Stromal cell of bone marrow (primary cell): ENCODE results near the gene ATP10A.
"Not testable (repeated sequence)": the region's sequence is repeated elsewhere in the genome, so short reads cannot be mapped to it uniquely, and the experiment has no call there.

ENCODE experiments used
- DNase-seq: peaks from one replicate; pipeline ENCODE4 v3.0.0-alpha.2; 2012; ENCODE audit warnings: low read depth

Gene ATP10A

DNA sequence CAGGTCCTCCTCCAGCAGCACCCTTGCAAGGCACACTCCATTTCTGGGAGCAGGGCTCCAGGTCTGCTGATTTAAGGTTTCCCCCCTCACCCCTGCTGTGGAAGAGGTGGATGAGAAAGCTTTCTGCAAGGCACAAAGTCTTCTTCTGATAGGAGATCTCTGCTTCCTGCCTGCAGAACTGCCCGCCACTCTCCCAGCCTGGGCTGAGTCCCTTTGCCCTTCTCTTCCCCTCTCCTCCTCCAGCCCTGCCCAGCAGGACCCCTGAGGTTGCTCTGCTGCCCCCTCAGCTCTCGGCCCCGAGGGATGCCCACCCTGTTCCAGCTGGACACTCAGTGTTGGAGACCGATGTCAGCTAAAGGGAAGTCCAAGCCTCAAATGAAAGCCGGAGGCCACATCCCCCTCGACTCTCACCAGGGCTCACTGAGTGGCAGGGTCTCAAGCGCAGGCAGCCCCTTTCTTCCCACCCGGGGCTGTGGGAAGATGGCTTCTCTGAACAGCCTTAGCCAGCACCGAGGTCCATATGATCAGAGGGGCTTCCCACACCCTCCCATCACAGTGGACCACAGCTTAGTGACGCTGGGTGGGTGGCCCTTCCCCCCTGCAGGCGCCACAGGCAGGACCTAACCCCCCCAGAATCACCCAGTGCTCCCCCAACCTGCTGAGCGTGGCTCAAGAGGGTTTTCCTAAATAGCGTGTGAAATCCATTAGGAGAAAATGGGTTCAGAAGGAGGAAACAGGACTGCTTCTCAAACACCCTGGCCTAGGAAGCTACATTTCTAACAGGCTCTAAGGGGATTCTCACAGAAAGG is 4.0 kb downstream of the ATP10A start:
- no peak for DNase-seq

DNA sequence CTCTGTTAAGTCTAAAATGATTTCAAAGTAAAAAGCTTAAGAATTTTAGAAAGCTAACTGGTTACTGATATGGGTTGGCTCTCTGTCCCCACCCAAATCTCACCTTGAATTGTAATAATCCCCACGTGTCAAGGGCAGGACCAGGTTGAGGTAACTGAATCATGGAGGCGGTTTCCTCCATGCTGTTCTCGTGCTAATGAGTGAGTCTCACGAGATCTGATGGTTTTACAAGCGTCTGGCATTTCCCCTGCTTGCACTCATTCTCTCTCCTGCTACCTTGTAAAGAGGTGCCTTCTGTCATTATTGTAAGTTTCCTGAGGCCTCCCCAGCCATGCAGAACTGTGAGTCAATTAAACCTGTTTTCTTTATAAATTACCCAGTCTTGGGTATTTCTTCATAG is 7.1 kb downstream of the ATP10A start:
- not testable (repeated sequence) for DNase-seq

DNA sequence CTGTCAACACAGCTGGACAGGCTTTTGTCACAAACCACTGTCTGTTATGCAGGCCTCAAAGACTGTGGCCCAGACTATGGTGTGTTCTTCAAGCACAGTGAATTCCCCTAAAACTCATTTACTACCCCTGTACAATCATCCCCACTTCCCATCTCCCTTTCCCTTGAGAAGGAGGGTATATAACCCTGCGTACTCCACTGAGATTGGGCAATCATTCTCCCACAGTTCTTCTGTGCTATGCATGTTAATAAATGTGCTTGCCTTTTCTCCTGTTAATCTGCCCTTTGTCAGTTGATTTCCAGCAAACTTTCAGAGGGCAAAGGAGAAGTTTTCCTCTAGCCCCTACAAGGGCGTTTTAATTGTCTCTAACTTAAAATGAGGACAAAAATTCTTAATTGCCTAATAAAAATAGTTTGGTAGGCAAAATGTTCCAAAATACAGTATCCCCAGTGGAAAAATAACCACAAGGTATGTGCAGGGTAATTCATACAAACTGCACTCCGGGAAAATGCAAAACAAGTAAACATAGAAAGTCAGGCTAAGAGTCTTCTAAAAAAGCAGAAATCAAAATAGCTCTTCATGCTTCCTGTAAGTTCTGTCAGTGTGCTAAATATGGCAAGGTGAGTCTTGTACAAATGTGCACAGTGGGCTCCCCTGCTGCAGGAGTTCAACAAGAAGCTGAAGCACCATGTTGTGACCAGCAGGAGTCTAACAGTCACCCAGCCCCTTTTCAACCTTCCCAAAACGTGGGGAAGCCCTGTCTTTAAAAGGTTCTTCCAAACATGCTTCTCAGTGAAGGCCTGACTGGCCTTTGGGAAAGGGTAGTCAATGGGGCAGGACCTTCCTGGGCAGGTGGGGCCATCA is 10.2 kb downstream of the ATP10A start:
- DNase-seq, result no peak

DNA sequence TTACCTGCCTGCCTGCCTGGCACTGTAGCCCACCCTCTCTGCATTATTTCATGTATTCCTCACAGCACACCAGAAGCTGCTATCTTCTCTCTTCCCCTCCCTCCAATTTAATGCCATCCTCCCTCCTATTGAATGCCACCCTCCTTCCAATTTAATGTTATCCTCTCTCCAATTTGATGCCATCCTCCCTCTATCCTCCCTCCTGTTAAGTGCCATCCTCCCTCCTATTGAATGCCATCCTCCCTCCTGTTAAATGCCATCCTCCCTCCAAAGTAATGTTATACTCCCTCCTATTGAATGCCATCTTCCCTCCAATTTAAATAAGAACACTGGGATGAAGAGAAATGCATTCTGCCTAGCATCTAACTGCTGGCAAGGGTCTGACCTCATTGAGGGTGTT is 11.1 kb downstream of the ATP10A start:
- no peak for DNase-seq

DNA sequence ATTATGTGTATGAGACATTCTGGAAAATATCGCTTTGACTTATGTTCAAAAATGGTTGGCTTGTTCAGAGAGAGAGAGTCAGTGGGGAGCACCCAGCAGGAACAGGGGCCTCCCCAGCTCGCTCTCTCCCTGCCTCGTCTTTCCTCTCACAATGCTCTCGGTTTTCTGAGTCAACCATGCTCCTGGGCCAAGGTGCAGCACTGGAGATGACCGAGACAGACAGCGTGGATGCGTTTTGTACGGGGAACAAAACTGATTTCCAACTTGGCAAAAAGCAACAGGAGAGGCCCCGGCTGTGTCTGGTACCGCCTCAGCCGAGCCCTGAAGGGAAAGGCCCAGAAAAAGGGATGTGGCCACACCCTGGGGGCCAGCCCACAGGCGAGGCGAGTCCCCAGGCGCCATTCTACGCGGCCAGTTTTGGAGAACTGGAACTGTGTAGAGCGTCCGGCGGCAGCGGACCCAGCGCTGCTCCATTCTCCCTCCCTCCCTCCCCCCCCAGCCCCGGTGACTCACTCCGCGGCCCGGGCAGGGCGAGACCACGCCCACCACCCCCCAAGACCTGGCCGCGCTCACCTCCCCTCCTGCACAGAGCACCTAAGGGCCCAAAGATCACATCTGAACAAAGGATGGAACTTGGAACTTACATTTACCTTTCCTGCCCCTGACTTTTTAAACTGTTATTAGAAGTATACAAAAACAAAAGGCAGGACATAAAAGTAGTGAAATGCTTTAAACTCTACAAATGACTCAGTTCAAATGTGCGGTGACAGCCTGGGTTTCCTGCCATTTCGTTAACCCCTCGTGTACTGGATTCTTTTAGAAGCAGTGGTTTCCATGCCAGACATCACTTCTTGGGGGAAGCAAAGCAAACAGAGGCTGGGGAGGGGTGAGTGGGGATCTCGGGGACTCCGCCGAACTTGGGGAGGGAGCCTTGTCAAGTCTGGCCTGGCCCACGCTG is 12.7 kb downstream of the ATP10A start:
- DNase-seq, result peak; percentile 69

DNA sequence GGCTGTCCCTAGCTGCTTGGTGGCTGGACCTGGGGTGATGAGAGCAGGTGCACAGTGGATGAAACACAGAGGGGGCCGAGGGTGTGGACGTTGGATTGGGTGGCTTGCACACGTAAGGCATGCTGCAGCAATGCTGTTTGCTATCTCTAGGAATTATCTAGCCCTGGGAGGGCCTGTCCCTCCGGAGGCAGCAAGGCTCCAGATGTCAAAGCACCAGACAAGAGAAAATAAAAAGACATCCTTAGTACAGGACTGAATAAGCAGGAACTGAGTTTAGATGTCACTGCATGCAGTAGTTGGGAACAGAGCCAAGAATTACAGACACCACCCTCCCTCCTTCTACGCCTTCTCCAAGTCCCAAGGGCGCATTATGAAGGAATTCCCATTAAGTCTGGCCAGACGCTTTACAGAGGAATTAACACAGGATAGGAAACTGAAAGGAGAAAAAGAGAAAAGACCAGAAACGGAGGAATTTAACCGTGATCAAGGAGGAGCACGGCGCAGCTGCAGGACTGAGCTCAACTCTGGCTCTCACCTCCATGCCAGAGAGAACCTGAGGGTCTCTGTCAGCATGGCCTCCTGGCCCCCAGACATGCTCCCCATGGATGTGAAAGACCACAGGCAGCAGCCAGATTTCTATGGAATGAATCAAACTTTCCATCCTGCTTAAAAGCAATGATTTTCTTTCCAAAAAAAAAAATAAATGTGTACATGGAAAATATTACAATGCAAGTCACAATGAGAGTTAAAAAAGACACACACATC is 13.8 kb downstream of the ATP10A start:
- DNase-seq, result peak; percentile 83

DNA sequence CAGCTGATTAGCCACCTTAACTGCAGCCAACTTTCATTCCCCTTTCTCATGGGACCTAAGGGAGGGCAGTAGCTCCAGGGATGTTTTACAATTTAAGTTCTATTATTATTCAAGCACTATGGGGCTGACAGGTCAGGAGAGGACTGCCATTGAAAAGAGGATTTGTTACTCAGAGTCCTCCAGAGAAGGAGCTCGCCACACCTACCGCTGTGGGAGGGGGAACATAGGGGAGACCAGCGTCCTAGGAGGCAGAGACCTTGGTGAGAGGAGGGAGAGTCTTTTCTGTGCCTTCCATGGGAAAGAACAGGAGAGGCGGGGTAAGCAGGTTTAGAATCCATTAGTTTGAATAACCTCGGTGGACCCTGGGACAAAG is 14.4 kb downstream of the ATP10A start:
- DNase-seq, result no peak

DNA sequence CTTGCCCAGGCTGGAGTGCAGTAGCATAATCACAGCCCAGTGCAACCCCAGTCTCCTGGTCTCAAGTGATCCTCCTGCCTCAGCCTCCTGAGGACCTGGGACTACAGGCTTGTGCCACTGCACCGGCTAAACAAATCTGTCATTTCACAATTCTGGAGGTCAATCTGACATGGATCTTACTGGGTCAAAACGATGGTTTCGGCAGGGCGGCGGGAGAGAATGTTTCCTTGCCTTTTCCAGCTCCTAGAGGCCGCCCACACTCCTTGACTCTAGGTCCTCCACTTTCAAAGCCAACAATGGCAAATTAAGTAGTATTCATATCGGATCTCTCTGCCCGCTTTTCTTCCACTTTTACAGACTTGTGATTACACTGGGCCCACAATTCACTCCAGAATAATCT is 14.8 kb downstream of the ATP10A start:
- DNase-seq, result no peak

DNA sequence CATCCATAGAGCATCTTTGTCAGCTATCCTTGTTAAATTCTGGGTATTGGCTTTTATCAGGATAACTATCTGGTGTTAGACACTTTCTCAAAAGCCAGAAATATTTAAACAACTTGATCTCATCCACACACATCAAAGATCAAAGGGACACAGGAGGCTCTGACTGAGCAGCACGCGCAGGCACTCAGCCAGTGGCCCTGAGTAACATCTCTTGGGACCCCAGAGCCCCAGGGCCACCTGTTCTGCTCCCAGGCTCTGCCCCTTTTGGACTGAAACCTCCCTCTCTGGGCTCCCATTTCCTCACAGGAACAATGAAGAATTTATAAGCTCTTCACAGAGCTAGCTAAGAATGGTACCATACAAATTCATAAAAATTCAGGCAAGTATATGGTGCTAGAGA is 16.1 kb downstream of the ATP10A start:
- DNase-seq, result no peak

DNA sequence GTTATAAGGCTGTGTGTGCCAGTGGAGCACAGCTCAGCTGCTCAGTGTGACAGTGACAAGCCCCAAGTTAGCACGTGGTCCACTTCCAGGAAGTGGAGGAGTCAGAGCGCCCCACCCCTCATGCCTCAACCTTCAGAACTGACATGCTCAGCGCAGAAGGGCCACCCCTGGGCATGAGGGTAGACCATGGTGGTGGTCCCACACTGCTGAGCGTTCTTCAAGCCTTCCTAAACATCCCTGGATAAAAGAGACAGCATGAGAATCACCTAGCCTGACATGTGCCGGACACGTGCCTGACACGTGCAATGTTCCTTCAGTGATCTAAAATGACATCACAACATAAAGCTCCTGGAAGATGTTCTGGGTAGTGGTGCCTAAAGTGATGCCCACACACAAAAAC is 16.8 kb downstream of the ATP10A start:
- no peak for DNase-seq

DNA sequence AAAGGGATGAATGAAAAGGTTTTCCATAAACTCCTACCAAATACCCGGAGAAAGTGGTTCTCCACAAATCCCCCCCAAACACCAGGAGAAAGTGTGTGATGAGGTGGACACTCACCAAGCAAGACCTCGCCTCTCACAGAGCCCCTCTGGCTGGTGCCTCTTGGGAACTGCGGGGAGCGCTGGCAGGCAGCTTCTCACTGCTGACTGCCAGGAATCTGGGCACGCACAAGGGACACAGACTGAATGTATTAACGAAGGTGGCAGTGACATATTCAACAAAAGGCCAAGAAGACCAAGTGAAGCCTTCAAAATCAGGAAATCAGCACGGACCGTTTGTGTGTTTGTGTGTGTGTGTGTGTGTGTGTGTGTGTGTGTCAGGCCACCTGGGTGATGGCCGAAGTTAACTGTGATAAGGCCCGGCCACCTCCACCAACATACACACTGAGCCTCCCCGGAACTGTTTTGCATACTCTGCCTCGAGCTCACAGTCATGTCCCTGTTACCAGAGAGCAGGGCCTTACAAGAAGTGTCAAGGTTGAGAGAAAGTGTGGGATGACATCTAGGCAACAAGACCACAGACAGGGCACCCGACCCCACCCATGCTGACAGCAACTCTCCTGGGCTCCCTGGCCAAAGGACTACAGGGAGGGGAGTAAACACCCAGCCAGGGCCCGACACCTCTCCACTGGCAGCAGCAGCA is 18.0 kb downstream of the ATP10A start:
- DNase-seq, result no peak

DNA sequence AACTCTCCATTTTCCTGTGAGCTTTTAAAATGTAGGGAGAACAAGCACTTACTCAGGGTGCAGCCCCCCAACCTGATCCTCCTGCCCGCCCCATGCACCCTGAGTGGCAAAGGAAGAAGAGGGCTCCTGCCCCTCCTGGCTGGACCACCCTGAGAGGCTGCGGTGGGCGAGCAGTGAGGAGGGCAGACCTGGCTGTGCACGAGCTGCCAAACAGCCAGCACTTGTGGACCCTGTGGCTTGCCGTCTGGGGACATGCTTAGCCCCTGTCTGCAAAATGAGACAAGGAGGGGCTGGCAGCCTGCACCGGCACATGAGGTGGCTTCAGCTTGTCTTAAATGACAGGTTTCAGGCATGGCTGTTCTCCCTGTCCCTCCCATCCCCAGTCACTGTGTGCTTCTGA is 18.6 kb downstream of the ATP10A start:
- no peak for DNase-seq

DNA sequence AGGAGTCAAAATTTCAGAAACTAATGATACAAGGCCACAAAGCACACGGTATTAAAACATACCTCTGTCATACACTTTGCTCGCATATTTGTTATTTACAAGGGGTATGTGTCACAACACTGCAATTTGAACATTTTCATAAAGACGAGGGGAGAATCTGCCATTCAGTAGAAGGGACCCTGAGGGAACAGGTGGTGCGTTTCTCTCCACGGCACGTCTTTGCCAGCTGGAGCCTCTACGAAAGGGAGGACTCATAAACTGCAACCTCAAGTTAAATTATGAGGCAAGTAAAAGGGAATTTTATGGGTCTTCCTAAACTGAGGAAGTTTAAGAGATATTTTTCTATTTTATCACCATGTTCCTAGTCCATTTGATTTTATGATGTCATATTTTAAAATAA is 19.1 kb downstream of the ATP10A start:
- no peak for DNase-seq

DNA sequence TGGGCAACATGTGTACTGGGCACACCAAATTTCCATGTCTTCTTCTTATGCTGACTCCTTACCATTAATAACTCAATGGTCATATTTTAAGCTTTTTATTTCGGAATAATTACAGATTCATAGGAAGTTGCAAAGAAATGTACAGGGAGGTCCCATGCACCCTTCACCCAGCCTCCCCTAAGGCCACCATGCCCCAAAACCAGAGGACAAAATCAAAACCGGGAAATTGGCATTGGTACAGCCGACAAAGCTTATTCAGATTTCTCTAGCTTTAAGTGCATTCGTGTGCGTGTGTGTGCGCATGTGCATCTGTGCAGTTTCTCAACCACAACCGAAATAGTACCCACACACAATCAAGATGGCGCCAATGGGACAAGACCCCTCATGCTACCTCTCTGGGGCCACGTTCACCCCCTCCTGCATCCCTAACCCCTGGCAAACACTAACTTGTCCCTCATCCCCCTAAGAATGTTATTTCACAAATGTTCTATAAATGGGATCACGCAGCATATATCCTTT is 23.4 kb downstream of the ATP10A start:
- DNase-seq, result no peak

DNA sequence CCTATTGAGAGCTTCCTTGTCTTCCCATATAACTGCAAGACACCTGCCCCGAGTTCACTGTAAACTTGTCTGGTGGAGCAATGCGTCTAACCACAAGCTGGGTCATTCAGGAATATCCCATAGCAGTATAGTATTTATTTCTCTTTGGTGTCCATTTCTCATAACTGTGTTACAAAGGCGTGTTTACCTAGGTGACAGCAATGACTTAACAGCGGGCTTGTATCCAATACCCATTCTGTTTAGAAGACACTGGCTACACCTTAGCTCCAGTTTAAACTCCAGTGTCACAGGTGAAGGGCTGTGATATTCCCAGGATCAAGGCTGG is 24.3 kb downstream of the ATP10A start:
- no peak for DNase-seq

DNA sequence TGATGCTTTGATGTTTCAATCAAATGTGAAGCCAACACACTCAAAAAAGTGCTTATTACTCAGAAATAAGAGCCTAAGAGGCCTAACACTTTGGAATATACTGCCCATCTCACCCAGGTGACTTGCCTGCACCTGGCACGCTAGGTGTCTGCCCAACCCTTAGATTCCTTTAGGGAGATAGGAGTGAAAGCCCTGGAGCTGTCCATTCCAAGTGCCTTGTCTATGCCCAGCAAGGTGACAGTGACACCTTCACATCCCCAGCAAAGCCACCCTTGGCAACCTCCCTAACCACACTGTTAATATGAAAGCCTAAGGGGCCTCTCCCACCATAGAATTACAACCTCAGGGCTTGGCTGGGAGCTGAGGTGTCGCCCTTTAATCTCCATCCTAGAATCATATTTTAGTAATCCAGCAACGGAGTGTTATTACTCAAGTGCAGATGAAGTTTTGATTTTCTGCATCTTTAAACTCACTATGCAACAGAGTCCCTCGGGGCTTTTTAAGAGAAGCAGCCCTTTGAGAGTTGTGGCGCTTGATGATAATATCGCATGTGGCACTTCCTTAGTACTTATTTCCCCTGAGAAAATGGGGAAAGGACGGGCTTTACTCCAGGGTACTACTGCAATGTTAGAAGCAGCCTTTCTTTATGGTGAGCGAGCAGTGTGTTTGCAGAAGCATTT is 24.8 kb downstream of the ATP10A start:
- DNase-seq, result no peak

DNA sequence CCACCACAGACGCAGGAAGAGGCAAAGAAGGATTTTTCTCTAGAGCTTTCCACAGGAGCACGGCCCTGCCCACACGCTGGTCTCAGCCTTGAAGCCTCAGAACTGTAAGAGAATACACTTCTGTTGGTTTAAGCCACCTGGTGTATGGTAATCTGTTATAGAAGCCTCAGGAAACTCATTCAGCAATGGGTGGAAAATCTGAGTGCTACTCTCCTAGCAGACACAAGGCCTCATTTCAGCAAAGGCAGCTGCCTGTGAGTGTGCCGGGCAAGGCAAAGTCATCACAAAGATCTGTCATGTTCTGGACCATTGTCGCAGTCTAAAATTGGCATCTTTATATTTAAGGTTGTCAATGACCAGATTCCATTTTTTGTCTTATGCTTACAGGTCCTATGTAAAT is 31.0 kb downstream of the ATP10A start:
- peak; percentile 21 for DNase-seq

DNA sequence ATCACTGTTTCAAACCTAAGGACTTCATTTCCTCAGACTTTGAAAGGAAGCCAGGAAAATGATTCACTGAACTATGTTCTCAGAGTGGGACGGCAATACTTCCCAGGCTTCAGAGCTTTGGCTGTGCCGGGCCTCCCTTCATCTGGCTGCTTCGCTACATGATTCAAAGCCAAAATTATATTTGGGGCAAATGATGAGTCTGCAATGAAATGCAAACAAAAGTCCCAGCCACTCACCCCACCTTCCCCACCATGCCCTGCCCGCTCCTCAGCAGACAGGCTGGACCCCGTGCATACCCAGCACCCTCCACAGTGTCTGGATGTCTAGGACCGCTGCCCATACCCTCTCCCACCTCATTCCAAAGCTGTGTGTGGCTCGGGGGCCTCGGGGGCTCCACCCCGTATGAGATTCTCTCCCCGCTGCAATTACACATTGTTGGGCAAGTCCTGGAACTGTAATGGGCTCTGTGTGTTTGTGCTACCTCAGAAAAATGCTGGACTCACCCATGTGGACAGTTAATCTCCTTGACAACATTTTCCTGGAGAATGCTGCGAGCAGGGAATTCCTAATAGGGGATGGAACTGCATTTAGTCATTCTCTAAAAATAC is 32.2 kb downstream of the ATP10A start:
- peak; percentile 95 for DNase-seq

DNA sequence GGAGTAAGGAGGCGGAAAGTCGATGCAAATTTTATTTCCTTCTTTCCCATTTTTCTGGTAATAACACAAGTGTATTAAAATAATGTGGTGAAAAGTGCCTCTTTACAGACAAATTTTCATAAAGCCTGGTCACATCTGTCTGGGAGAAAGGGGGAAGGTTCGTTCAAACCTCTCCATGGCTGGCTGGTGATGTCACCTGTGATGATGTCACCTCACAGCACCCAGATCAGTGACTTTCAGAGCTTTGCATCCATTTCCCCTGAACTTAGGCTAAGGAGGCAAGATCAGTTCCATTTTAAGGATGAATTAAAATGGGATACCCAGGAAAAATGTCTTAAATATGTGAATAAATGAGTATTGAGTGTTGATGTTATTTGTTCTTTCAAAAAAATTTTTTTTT is 34.1 kb downstream of the ATP10A start:
- no peak for DNase-seq

DNA sequence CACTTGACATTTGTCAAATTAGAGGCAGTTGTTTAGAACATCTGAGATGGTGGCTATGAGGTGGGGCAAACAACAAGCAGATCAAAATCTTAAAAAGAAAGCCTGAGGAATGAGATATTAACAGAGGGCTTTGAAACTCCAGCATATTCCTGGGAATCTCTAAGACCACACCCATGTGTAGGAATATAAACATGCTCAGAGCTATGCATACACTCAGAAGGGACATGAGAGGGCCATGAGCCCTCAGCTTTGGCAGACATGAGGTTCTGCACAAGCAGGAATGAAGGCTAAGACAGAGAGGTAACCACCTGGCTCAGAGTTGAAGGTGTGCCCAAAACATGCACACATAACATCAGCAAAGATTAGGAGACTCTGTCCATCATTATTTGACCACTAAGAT is 37.9 kb downstream of the ATP10A start:
- no peak for DNase-seq
